Hepatic stellate cell (primary cell): ENCODE data around the gene SRRM5.
"Not testable (repeated sequence)": the region's sequence is repeated elsewhere in the genome, so short reads cannot be mapped to it uniquely, and the experiment has no call there.

Source experiments
- DNase-seq: peaks from one replicate; pipeline ENCODE4 v3.0.0; 2011; ENCODE audit warnings: low spot score

SRRM5 gene

GRCh38 chr19:43591904-43592772, 19.8 kb upstream of the SRRM5 start:
- DNase-seq, result no peak

- no peak for DNase-seq
These were observed 19.0 kb upstream of the SRRM5 start for GRCh38 chr19:43592800-43593350.

GRCh38 chr19:43594081-43594697, 17.7 kb upstream of the SRRM5 start:
- no peak for DNase-seq

GRCh38 chr19:43594710-43595604, 16.9 kb upstream of the SRRM5 start:
- peak; percentile 49 for DNase-seq

- DNase-seq, result no peak
These were observed 16.3 kb upstream of the SRRM5 start for GRCh38 chr19:43595605-43595998.

- DNase-seq, result peak; percentile 100
These were observed 15.7 kb upstream of the SRRM5 start, which contains the start of the genes IRGQ and ZNF576 for GRCh38 chr19:43595999-43596841. TSS of gene IRGQ (minus strand) at chr19:43596134. CDS start at chr19:43595338, 796 bp downstream. TSS of gene ZNF576 (plus strand) at chr19:43596595. CDS start at chr19:43597109, 514 bp downstream.

- no peak for DNase-seq
These were observed 14.9 kb upstream of the SRRM5 start for GRCh38 chr19:43596842-43597461.

GRCh38 chr19:43597876-43598275, 14.0 kb upstream of the SRRM5 start:
- DNase-seq, result no peak

GRCh38 chr19:43598445-43599240, 13.2 kb upstream of the SRRM5 start:
- no peak for DNase-seq

- DNase-seq, result no peak
These were observed 12.1 kb upstream of the SRRM5 start for GRCh38 chr19:43599635-43600295.

- not testable (repeated sequence) for DNase-seq
These were observed 11.6 kb upstream of the SRRM5 start for GRCh38 chr19:43600326-43600725.

- no peak for DNase-seq
These were observed 5.9 kb upstream of the SRRM5 start for GRCh38 chr19:43605875-43606568.

GRCh38 chr19:43606569-43607229, 5.2 kb upstream of the SRRM5 start:
- DNase-seq, result no peak

- no peak for DNase-seq
These were observed 4.4 kb upstream of the SRRM5 start for GRCh38 chr19:43607238-43608205.

GRCh38 chr19:43609872-43610271, 2.0 kb upstream of the SRRM5 start:
- no peak for DNase-seq

GRCh38 chr19:43610493-43610892, 1.4 kb upstream of the SRRM5 start:
- DNase-seq, result no peak

- DNase-seq, result no peak
These were observed 486 bp downstream of the SRRM5 start for GRCh38 chr19:43612374-43612773.
